Measurements from ENCODE around the gene RCVRN.

DNA sequence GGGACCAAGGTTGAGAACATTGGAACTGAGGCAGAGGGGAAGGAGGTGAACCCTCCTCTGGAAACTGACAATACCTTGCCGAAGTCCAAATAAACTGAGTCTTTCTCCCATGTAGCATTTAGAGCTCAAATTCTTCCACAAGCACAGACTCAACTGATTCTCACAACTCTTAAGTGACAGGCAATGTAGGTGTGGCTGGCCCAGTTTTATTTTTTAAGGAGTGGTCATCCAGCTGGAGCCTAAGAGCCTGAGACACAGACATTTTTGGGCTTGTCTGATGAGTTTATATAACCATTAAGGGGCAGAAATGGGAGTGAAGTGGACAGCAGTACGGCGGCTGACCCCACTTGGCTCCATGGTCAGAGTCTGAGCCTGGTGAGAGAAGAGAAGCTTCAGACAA is 10.8 kb downstream of the RCVRN start:
- TF ChIP-seq, protein P1, sequence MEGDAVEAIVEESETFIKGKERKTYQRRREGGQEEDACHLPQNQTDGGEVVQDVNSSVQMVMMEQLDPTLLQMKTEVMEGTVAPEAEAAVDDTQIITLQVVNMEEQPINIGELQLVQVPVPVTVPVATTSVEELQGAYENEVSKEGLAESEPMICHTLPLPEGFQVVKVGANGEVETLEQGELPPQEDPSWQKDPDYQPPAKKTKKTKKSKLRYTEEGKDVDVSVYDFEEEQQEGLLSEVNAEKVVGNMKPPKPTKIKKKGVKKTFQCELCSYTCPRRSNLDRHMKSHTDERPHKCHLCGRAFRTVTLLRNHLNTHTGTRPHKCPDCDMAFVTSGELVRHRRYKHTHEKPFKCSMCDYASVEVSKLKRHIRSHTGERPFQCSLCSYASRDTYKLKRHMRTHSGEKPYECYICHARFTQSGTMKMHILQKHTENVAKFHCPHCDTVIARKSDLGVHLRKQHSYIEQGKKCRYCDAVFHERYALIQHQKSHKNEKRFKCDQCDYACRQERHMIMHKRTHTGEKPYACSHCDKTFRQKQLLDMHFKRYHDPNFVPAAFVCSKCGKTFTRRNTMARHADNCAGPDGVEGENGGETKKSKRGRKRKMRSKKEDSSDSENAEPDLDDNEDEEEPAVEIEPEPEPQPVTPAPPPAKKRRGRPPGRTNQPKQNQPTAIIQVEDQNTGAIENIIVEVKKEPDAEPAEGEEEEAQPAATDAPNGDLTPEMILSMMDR (IDR thresholded peaks at IDR 0.05): no peak
- TF ChIP-seq POLR2A (IDR thresholded peaks at IDR 0.05) (no peak), POLR2AphosphoS5 (IDR thresholded peaks at IDR 0.05; ENCODE audit: insufficient read depth in 1 of 2, low read depth in 1 of 2) (no peak)

All from vagina (tissue), 2 donors.